Caco-2 (cell line): ENCODE results near the gene IGSF9B. TPM values are rescaled to one million over a fixed set of nuclear protein-coding genes. Genes with fewer than 3 reads are reported as not detected.

Experiments used
- Bru-seq: library from RNA; stranded (reverse); fragments of 400-500 nt; gene quantifications from one replicate; lab custom pipeline; 2021; lab: Mats Ljungman, UMichigan
- BruChase-seq, 2 experiments: library from RNA; stranded (reverse); fragments of 400-500 nt; gene quantifications; one replicate each; lab custom pipeline; 2021; lab: Mats Ljungman, UMichigan
- BruUV-seq: library from RNA; stranded (reverse); fragments of 400-500 nt; replicated peaks from 2 replicates; lab custom pipeline; 2021; lab: Mats Ljungman, UMichigan
- CTCF ChIA-PET: fragments of 300-600 bp; sonication (Branson Sonifier 250); formaldehyde crosslinking; loops from one replicate; lab custom pipeline; 2022; ENCODE audit warnings: antibody characterized with exemption; lab: Charles Lee
- POLR2A ChIA-PET: fragments of 300-600 bp; sonication (Branson Sonifier 250); formaldehyde crosslinking; loops from one replicate; lab custom pipeline; 2022; ENCODE audit warnings: antibody characterized with exemption; lab: Charles Lee
- DNase-seq, 2 experiments: peaks; one replicate each; pipeline versions ENCODE4 v3.0.0 to v3.0.0-alpha.2; 2020 to 2022
- H3K27me3 ChIP-seq: replicated peaks from 2 replicates; pipeline ENCODE4 v1.6.0; 2011; ENCODE audit warnings: low read length; ENCODE audit not compliant: control insufficient read depth, insufficient read depth
- H3K36me3 ChIP-seq: 2 replicates; pipeline ENCODE4 v1.5.1; 2011; ENCODE audit warnings: low read length; ENCODE audit not compliant: control insufficient read depth, insufficient read depth
- H3K4me1 ChIP-seq: fragments of 250-450 bp; sonication (Bioruptor Pico); 2 replicates; pipeline ENCODE4 v1.5.1; 2020; ENCODE audit warnings: mild to moderate bottlenecking
- H3K4me3 ChIP-seq: 2 replicates; pipeline ENCODE4 v1.5.1; 2011; ENCODE audit warnings: low read depth, mild to moderate bottlenecking, control low read depth, low read length
- H3K9me3 ChIP-seq: fragments of 250-450 bp; sonication (Bioruptor Pico); 2 replicates; pipeline ENCODE4 v1.5.1; 2020; ENCODE audit warnings: mild to moderate bottlenecking, moderate library complexity
- H3K27ac Mint-ChIP-seq: one replicate; pipeline ENCODE4 v1.8.0; 2022; ENCODE audit warnings: mixed read lengths; ENCODE audit not compliant: unreplicated experiment
- H3K27me3 Mint-ChIP-seq: one replicate; pipeline ENCODE4 v1.8.0; 2022; ENCODE audit warnings: mixed read lengths; ENCODE audit not compliant: insufficient read depth, unreplicated experiment
- H3K36me3 Mint-ChIP-seq: one replicate; pipeline ENCODE4 v1.8.0; 2022; ENCODE audit warnings: mild to moderate bottlenecking, mixed read lengths; ENCODE audit not compliant: insufficient read depth, unreplicated experiment
- H3K4me1 Mint-ChIP-seq: one replicate; pipeline ENCODE4 v1.8.0; 2022; ENCODE audit warnings: low read depth, mixed read lengths; ENCODE audit not compliant: unreplicated experiment
- H3K4me3 Mint-ChIP-seq: one replicate; pipeline ENCODE4 v1.8.0; 2022; ENCODE audit warnings: mild to moderate bottlenecking, moderate library complexity, mixed read lengths; ENCODE audit not compliant: unreplicated experiment
- H3K9me3 Mint-ChIP-seq: one replicate; pipeline ENCODE4 v1.8.0; 2022; ENCODE audit warnings: mixed read lengths; ENCODE audit not compliant: unreplicated experiment
- intact Hi-C: fragments of 100-400 bp; cut with micrococcal nuclease; formaldehyde crosslinking; loops from one replicate; pipeline ENCODE4 v1.10.0; 2022; ENCODE audit not compliant: unreplicated experiment
- long read RNA-seq: library from polyadenylated mRNA; stranded (forward); transcript quantifications from one replicate; pipeline ENCODE4 v2.0.0, GENCODE V29; 2022
- total RNA-seq: library from RNA; stranded (reverse); gene quantifications from 2 replicates; pipeline ENCODE4 v1.2.3, GENCODE V29; 2022
- TF ChIP-seq, protein P1 (sequence below), 2 experiments: fragments of 200-600 bp in 1 of 2; IDR thresholded peaks; 1 replicate in 1 of 2; 2 replicates in 1 of 2; pipeline versions ENCODE4 v1.5.1 to v1.8.0; 2011 to 2022; ENCODE audit warnings: antibody characterized with exemption in 1 of 2, control low read depth in 1 of 2, inconsistent platforms in 1 of 2, low read depth in 1 of 2, low read length in 1 of 2, mild to moderate bottlenecking in 1 of 2, moderate library complexity in 1 of 2; ENCODE audit not compliant: insufficient read depth in 1 of 2, severe bottlenecking in 1 of 2, unreplicated experiment in 1 of 2

Gene IGSF9B, protein sequence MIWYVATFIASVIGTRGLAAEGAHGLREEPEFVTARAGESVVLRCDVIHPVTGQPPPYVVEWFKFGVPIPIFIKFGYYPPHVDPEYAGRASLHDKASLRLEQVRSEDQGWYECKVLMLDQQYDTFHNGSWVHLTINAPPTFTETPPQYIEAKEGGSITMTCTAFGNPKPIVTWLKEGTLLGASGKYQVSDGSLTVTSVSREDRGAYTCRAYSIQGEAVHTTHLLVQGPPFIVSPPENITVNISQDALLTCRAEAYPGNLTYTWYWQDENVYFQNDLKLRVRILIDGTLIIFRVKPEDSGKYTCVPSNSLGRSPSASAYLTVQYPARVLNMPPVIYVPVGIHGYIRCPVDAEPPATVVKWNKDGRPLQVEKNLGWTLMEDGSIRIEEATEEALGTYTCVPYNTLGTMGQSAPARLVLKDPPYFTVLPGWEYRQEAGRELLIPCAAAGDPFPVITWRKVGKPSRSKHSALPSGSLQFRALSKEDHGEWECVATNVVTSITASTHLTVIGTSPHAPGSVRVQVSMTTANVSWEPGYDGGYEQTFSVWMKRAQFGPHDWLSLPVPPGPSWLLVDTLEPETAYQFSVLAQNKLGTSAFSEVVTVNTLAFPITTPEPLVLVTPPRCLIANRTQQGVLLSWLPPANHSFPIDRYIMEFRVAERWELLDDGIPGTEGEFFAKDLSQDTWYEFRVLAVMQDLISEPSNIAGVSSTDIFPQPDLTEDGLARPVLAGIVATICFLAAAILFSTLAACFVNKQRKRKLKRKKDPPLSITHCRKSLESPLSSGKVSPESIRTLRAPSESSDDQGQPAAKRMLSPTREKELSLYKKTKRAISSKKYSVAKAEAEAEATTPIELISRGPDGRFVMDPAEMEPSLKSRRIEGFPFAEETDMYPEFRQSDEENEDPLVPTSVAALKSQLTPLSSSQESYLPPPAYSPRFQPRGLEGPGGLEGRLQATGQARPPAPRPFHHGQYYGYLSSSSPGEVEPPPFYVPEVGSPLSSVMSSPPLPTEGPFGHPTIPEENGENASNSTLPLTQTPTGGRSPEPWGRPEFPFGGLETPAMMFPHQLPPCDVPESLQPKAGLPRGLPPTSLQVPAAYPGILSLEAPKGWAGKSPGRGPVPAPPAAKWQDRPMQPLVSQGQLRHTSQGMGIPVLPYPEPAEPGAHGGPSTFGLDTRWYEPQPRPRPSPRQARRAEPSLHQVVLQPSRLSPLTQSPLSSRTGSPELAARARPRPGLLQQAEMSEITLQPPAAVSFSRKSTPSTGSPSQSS (N-terminal part only)
- total RNA-seq (4.2 and 4.3 TPM in 2 replicates), Bru-seq, nascent RNA (percentile 33 among the genes with signal in this experiment), BruChase-seq, experiment 1, labeled RNA remaining after a 2-hour chase (percentile 33 among the genes with signal in this experiment), BruChase-seq, experiment 2, labeled RNA remaining after a 6-hour chase (percentile 37 among the genes with signal in this experiment)
- long read RNA-seq, result 0 reads

GRCh38 chr11:133956650-133957633 lies at the start of gene IGSF9B:
Gene IGSF9B, minus strand, starts transcription at chr11:133956968. Its CDS starts 214 bp downstream, at chr11:133956754.
- TF ChIP-seq, protein P1, sequence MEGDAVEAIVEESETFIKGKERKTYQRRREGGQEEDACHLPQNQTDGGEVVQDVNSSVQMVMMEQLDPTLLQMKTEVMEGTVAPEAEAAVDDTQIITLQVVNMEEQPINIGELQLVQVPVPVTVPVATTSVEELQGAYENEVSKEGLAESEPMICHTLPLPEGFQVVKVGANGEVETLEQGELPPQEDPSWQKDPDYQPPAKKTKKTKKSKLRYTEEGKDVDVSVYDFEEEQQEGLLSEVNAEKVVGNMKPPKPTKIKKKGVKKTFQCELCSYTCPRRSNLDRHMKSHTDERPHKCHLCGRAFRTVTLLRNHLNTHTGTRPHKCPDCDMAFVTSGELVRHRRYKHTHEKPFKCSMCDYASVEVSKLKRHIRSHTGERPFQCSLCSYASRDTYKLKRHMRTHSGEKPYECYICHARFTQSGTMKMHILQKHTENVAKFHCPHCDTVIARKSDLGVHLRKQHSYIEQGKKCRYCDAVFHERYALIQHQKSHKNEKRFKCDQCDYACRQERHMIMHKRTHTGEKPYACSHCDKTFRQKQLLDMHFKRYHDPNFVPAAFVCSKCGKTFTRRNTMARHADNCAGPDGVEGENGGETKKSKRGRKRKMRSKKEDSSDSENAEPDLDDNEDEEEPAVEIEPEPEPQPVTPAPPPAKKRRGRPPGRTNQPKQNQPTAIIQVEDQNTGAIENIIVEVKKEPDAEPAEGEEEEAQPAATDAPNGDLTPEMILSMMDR (IDR thresholded peaks at IDR 0.05; ENCODE audit: insufficient read depth in 1 of 2, low read depth in 1 of 2, low read length in 1 of 2, severe bottlenecking in 1 of 2, unreplicated experiment in 1 of 2), result no peak
- Mint-ChIP-seq H3K9me3 (no peaks in the 10 kb centered on the region), H3K4me3 (peak within 1 kb of the TSS; percentile 74), H3K36me3 (no peaks in the 10 kb centered on the region), H3K4me1 (no peaks in the 10 kb centered on the region), H3K27ac (no peak within 1 kb of the TSS), H3K27me3 (peaks cover 27% of the 10 kb centered on the region)
- 0 out of 2 replicates have a peak, but pooled peaks cover 6% of the 10 kb centered on the region for H3K4me1 ChIP-seq
- ChIA-PET CTCF (no interaction called here), POLR2A (no interaction called here)
- intact Hi-C loops, result no loop called here
- peaks cover 5% of the 10 kb centered on the region for H3K27me3 ChIP-seq
- peak within 1 kb of the TSS; percentile 39 for H3K4me3 ChIP-seq
- no peaks in the 10 kb centered on the region for H3K36me3 ChIP-seq
- DNase-seq, result peak; percentile 83 to 94
- BruUV-seq, result no TSS peak
- H3K9me3 ChIP-seq, result no peaks in the 10 kb centered on the region

GRCh38 chr11:134004496-134005172 lies 47.9 kb upstream of the IGSF9B start:
- intact Hi-C loops, result no loop called here
- Histone ChIP-seq H3K9me3 (no peaks in the 10 kb centered on the region), H3K27me3 (no peaks in the 10 kb centered on the region; the same call in 1 of the 2 replicates), H3K4me1 (no peaks in the 10 kb centered on the region), H3K36me3 (no peaks in the 10 kb centered on the region), H3K4me3 (no peak overlapping the region)
- no TSS peak for BruUV-seq
- Mint-ChIP-seq H3K4me1 (no peaks in the 10 kb centered on the region), H3K27ac (no peak overlapping the region), H3K27me3 (peaks cover 9% of the 10 kb centered on the region), H3K4me3 (no peak overlapping the region), H3K36me3 (no peaks in the 10 kb centered on the region), H3K9me3 (peaks cover 13% of the 10 kb centered on the region)
- ChIA-PET POLR2A (no interaction called here), CTCF (no interaction called here)
- DNase-seq, result no peak
- TF ChIP-seq, protein P1 (IDR thresholded peaks at IDR 0.05; ENCODE audit: insufficient read depth in 1 of 2, low read depth in 1 of 2, low read length in 1 of 2, severe bottlenecking in 1 of 2, unreplicated experiment in 1 of 2), result no peak
